Neural cell (in vitro differentiated cells): ENCODE results near the gene WWC1. TPM values are rescaled to one million over a fixed set of nuclear protein-coding genes. Genes with fewer than 3 reads are reported as not detected.

Source experiments
- H2AFZ ChIP-seq: fragments of 200-600, 300-800 bp; sonication (generic), shearing (Covaris generic); 2 replicates; pipeline ENCODE4 v1.6.0; 2014; ENCODE audit warnings: low read depth, mild to moderate bottlenecking, antibody characterized with exemption, low read length, moderate library complexity
- H3F3A ChIP-seq: fragments of 200-600 bp; shearing (Covaris generic); 2 replicates; pipeline ENCODE4 v1.6.1; 2016; ENCODE audit warnings: mild to moderate bottlenecking, moderate library complexity, mixed read lengths, antibody characterized with exemption, low read length; ENCODE audit not compliant: insufficient read depth, poor library complexity, severe bottlenecking
- H3K27ac ChIP-seq: fragments of 200-600, 300-800 bp; sonication (generic), shearing (Covaris generic); 2 replicates; pipeline ENCODE4 v1.5.1; 2014; ENCODE audit warnings: mild to moderate bottlenecking, low read length, moderate library complexity
- H3K27me3 ChIP-seq: fragments of 300-800, 200-600 bp; sonication (generic), shearing (Covaris generic); 2 replicates; pipeline ENCODE4 v1.6.0; 2014; ENCODE audit warnings: mild to moderate bottlenecking, low read depth, low read length, moderate library complexity; ENCODE audit not compliant: insufficient read depth
- H3K36me3 ChIP-seq: fragments of 300-800, 200-600 bp; sonication (generic), shearing (Covaris generic); 2 replicates; pipeline ENCODE4 v1.5.1; 2014; ENCODE audit warnings: mild to moderate bottlenecking, antibody characterized with exemption, low read length, moderate library complexity; ENCODE audit not compliant: insufficient read depth
- H3K4me2 ChIP-seq: fragments of 300-800, 200-600 bp; sonication (generic), shearing (Covaris generic); 2 replicates; pipeline ENCODE4 v1.6.0; 2014; ENCODE audit warnings: mild to moderate bottlenecking, low read length
- H3K4me3 ChIP-seq: fragments of 300-800, 200-600 bp; sonication (generic), shearing (Covaris generic); 2 replicates; pipeline ENCODE4 v1.5.1; 2014; ENCODE audit warnings: mild to moderate bottlenecking, low read length, moderate library complexity
- H3K79me2 ChIP-seq: fragments of 200-600 bp; shearing (Covaris generic); replicated peaks from 2 replicates; pipeline ENCODE4 v1.6.0; 2014; ENCODE audit warnings: mild to moderate bottlenecking, low read length, moderate library complexity; ENCODE audit not compliant: insufficient read depth
- H3K9ac ChIP-seq: fragments of 300-800, 200-600 bp; sonication (generic), shearing (Covaris generic); 2 replicates; pipeline ENCODE4 v1.6.1; 2016; ENCODE audit warnings: mild to moderate bottlenecking, low read length, mixed read lengths
- H3K9me2 ChIP-seq: fragments of 200-600 bp; shearing (Covaris generic); 2 replicates; pipeline ENCODE4 v1.6.1; 2016; ENCODE audit warnings: mild to moderate bottlenecking, low read length, mixed read lengths; ENCODE audit not compliant: insufficient read depth
- H3K9me3 ChIP-seq: fragments of 200-600, 300-800 bp; sonication (generic), shearing (Covaris generic); 2 replicates; pipeline ENCODE4 v1.6.1; 2016; ENCODE audit warnings: mild to moderate bottlenecking, mixed run types, low read length, moderate library complexity, mixed read lengths
- H4K20me1 ChIP-seq: fragments of 200-600 bp; shearing (Covaris generic); 2 replicates; pipeline ENCODE4 v1.6.1; 2016; ENCODE audit warnings: mild to moderate bottlenecking, mixed run types; ENCODE audit not compliant: insufficient read depth
- CTCF ChIP-seq: fragments of 450-650 bp; IDR thresholded peaks from 2 replicates; pipeline ENCODE4 v1.5.1; 2014; ENCODE audit warnings: antibody characterized with exemption, mild to moderate bottlenecking, moderate library complexity; ENCODE audit not compliant: poor library complexity, severe bottlenecking
- EP300 ChIP-seq: fragments of 450-650 bp; conservative IDR thresholded peaks from 2 replicates; pipeline ENCODE4 v1.6.1; 2014; ENCODE audit warnings: antibody characterized with exemption, mild to moderate bottlenecking, moderate library complexity; ENCODE audit not compliant: poor library complexity, severe bottlenecking
- EZH2 ChIP-seq: fragments of 200-600, 300-800 bp; shearing (Covaris generic), sonication (generic); IDR thresholded peaks from 2 replicates; pipeline ENCODE4 v1.6.1; 2014; ENCODE audit warnings: antibody characterized with exemption, low read length, borderline replicate concordance, mild to moderate bottlenecking; ENCODE audit not compliant: insufficient read depth, poor library complexity, severe bottlenecking
- MXI1 ChIP-seq: fragments of 450-650 bp; conservative IDR thresholded peaks from 2 replicates; pipeline ENCODE4 v1.6.1; 2014; ENCODE audit warnings: antibody characterized with exemption, mild to moderate bottlenecking; ENCODE audit not compliant: poor library complexity, severe bottlenecking
- POLR2AphosphoS5 ChIP-seq: IDR thresholded peaks from 2 replicates; pipeline ENCODE4 v1.6.1; 2012
- RAD21 ChIP-seq: fragments of 450-650 bp; conservative IDR thresholded peaks from 2 replicates; pipeline ENCODE4 v1.6.1; 2014; ENCODE audit warnings: antibody characterized with exemption, mild to moderate bottlenecking, moderate library complexity
- SMC3 ChIP-seq: fragments of 450-650 bp; conservative IDR thresholded peaks from 2 replicates; pipeline ENCODE4 v1.6.1; 2014; ENCODE audit warnings: antibody characterized with exemption, mild to moderate bottlenecking, moderate library complexity; ENCODE audit not compliant: poor library complexity
- TAF1 ChIP-seq: IDR thresholded peaks from 2 replicates; pipeline ENCODE4 v1.6.1; 2012; ENCODE audit warnings: low read depth
- polyA plus RNA-seq: library from polyadenylated mRNA; depleted of rRNA; stranded (reverse); fragments of >200 nt; gene quantifications from 2 replicates; pipeline ENCODE4 v1.2.3, GENCODE V29; 2014
- TF ChIP-seq, protein P1 (sequence below): IDR thresholded peaks from 2 replicates; pipeline ENCODE4 v1.6.1; 2012; ENCODE audit warnings: borderline replicate concordance

The WWC1 gene
- polyA plus RNA-seq, 1 donor from 2014 or later = 0.97 TPM

GRCh38 chr5:168481330-168481788, 189.9 kb downstream of the WWC1 start:
- Histone ChIP-seq H3K79me2 (no peaks in the 10 kb centered on the region), H3K4me2 (no peak overlapping the region), H3K27ac (no peak overlapping the region), H3K9ac (no peak overlapping the region), H4K20me1 (no peaks in the 10 kb centered on the region), H3K9me2 (no peaks in the 10 kb centered on the region), H3K9me3 (no peaks in the 10 kb centered on the region), H2AFZ (no peak overlapping the region), H3F3A (no peaks in the 10 kb centered on the region), H3K36me3 (no peaks in the 10 kb centered on the region), H3K4me3 (no peak overlapping the region), H3K27me3 (no peaks in the 10 kb centered on the region)
- TF ChIP-seq EP300 (no peak), SMC3 (no peak), TAF1 (no peak), RAD21 (no peak), CTCF (no peak), EZH2 (no peak), MXI1 (no peak)
- TF ChIP-seq, protein P1, sequence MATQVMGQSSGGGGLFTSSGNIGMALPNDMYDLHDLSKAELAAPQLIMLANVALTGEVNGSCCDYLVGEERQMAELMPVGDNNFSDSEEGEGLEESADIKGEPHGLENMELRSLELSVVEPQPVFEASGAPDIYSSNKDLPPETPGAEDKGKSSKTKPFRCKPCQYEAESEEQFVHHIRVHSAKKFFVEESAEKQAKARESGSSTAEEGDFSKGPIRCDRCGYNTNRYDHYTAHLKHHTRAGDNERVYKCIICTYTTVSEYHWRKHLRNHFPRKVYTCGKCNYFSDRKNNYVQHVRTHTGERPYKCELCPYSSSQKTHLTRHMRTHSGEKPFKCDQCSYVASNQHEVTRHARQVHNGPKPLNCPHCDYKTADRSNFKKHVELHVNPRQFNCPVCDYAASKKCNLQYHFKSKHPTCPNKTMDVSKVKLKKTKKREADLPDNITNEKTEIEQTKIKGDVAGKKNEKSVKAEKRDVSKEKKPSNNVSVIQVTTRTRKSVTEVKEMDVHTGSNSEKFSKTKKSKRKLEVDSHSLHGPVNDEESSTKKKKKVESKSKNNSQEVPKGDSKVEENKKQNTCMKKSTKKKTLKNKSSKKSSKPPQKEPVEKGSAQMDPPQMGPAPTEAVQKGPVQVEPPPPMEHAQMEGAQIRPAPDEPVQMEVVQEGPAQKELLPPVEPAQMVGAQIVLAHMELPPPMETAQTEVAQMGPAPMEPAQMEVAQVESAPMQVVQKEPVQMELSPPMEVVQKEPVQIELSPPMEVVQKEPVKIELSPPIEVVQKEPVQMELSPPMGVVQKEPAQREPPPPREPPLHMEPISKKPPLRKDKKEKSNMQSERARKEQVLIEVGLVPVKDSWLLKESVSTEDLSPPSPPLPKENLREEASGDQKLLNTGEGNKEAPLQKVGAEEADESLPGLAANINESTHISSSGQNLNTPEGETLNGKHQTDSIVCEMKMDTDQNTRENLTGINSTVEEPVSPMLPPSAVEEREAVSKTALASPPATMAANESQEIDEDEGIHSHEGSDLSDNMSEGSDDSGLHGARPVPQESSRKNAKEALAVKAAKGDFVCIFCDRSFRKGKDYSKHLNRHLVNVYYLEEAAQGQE = no peak

DNA sequence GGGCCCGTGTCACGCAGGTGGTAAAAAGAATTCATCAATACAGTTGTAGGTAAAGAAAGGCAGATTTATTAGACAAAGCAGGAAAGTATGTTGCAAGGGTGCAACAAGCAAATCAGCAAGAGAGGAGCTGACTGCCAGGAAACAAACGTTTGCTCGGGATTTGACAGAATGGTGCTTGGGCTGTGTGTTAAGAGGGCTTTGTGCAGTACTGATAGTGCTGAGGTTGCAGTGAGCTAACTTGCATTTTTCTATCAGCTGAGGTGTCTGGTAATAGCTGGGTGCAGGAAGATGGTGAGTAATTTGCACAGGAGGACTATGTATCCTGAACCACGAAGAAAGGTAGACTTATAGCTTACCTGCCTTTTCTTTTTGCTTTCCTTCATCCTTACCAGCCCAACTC, 190.9 kb downstream of the WWC1 start:
- Histone ChIP-seq H3K36me3 (no peaks in the 10 kb centered on the region), H3K4me3 (no peak overlapping the region), H3K79me2 (peaks cover 2% of the 10 kb centered on the region), H2AFZ (no peak overlapping the region), H3K27me3 (no peaks in the 10 kb centered on the region), H3K9me2 (no peaks in the 10 kb centered on the region), H3K9ac (no peak overlapping the region), H4K20me1 (no peaks in the 10 kb centered on the region), H3K4me2 (no peak overlapping the region), H3K27ac (no peak overlapping the region), H3K9me3 (no peaks in the 10 kb centered on the region), H3F3A (no peaks in the 10 kb centered on the region)
- TF ChIP-seq EZH2 = no peak
- TF ChIP-seq CTCF = no peak
- no peak for TF ChIP-seq POLR2AphosphoS5
- TF ChIP-seq EP300 = no peak
- no peak for TF ChIP-seq TAF1
